Stimulated activated CD8-positive, alpha-beta memory T cell treated with anti-CD3 and anti-CD28 coated beads, Interleukin-2, amount 100 ng/mL, for 1 hour (primary cell): Measurements from ENCODE around the gene SHC2.
"Not testable (repeated sequence)": the region's sequence is repeated elsewhere in the genome, so short reads cannot be mapped to it uniquely, and the experiment has no call there.

Experiments used
- DNase-seq, 2 donors: peaks; one replicate each; pipeline ENCODE4 v3.0.0-alpha.2; 2020; ENCODE audit warnings: low read depth in 2 of 2

Gene SHC2

GRCh38 chr19:423691-424466 lies 37.0 kb downstream of the SHC2 start:
- DNase-seq, result no peak

DNA sequence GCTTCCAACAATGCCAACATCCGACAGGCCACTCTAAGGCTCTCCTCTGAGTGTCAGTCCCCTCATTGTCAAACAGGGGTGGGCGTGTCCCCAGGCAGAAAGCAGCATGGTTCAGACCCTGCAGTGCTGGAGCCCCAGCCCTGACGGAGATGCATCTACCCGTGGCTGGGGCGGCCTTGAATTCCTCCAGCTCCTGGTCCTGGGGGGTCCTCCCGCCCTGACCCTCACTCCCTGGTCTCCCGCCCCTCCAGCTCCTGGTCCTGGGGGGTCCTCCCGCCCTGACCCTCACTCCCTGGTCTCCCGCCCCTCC lies 38.0 kb downstream of the SHC2 start:
- not testable (repeated sequence) for DNase-seq

GRCh38 chr19:422213-422916 lies 38.5 kb downstream of the SHC2 start:
- DNase-seq, result no peak

DNA sequence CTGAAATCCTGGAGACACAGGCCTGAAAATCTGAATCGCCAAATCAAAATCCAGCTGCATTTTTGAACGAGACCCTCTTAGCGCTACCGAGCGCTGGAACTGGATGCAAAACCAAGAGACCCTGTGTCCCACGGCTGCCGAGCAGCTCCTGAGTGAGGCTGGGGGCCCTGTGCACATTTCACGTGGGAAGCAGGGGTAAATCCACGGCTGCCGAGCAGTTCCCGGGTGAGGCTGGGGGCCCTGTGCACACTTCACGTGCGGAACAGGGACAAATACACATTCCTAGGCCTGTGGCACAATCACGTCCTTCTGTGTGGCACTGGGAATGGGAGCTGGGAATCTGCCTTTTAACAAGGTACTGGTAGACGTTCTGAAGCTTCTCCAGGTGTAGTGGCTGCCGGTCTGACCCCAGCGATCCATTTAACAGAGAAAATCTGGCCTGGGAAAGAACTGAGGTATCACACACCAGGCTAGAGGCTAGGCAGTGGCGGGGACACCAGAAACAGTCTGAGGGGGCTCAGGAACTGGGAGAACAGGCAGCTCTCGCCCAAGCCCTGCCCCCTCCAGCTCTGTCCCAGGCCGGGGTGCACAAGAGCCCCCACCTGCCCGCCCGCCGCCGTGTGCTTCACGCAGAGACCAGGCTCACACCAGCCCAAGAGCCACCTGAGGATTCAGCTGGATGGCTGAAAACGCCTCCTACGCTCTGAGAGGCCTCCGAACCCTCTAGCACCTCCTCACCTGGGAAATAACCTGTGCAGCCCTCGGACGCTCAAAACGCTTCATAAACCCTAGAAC lies 40.9 kb downstream of the SHC2 start:
- DNase-seq, result no peak

- no peak for DNase-seq
Measured at GRCh38 chr19:418761-419671, 41.8 kb downstream of the SHC2 start.

DNA sequence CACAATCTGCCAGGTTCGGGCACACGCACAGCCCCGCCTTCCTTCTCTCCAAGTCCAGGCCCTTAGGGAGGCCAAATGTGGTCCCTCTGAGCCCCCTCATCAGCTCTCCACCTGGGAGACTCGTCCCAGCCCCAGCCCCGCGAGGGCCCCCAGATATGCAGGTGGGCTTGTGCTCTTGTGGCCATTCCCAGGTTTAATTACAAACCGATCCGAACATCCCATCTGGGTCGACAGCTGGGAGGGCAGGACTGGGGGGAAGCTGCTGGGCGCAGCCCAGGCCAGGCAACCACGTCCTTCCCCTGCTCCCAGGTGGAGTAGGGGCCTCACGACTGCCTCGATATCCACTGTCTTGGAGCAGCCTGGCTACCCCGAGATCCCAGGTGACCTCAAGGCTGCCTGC lies 44.4 kb downstream of the SHC2 start:
- no peak for DNase-seq

DNA sequence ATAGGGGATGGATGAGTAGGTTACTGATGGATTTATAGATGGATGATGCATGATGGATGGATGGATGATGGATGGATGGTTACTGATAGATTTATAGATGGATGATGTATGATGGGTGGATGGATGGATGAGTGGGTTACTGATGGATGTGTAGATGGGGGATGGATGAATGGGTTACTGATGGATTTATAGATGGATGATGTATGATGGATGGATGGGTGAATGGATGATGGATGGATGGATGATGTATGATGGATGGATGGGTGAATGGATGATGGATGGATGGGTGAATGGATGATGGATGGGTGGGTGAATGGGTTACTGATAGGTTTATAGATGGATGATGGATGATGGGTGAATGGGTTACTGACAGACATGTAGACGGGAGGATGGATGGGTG lies 45.5 kb downstream of the SHC2 start:
- no peak for DNase-seq

GRCh38 chr19:413756-414420 lies 46.9 kb downstream of the SHC2 start:
- DNase-seq, result no peak

DNA sequence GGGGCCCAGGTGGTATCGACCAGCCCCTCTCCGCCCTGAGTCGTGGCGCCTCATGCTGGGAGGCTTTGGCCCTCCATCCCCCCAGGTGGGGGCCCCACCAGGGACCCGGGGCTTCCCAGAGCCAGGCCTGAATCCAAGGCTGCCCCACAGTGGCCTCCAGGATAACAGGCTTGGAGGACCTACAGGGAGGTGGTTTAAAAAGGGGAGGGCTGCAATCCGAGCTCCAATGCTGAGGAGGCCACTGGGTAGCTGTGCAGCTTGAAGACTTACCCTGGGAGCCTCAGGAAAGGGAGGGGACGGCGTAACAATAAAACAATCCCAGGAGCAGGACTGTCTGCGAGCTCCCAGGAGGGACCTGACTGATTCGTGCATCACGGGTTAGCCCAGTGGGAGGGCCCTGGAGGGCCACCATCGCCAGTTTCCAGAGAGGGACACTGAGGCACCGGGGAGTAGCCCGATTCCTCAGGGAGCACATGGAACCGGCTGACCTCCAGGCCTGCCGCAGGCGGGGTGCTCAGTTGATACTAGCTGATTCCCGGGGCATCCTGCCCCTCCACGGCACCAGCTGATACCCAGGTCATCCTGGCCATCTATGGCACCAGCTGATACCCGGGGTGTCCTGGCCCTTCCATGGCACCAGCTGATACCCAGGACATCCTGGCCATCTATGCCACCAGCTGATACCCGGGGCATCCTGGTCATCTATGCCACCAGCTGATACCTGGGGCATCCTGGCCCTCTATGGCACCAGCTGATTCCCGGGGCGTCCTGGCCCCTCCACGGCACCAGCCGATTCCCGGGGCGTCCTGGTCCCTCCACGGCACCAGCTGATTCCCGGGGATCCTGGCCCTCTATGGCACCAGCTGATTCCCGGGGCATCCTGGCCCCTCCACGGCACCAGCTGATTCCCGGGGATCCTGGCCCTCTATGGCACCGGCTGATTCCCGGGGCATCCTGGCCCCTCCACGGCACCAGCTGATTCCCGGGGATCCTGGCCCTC lies 48.2 kb downstream of the SHC2 start:
- DNase-seq, result no peak

DNA sequence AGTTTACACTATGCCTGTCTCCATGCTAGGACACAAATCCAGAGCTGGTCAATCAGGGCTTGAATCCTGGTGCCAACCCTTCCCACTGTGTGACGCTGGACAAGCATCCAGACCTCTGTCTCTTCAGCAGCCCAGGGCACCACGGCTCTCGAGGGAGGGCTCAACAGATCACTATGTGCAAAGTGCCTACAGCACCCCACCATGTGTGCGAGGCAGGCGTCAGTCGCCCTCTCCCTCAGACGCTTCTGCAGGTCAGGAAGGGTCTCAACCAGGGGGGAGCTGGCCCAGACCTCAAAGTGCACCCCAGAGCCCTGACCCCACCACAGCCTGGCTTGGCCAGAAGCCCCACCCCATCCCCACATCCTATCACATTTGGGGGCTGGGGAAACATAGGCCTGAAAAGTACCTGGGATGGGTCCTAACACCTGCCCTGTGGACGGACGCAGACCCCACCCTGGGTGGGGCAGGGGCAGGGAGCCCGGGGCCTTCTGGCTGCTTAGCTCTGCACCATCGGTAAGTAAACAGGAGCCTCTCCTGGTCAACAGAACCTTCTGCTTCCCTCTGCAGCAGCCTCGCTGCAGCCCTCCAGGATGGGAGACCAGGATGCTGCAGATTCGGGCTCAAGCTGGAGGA lies 49.0 kb downstream of the SHC2 start:
- no peak for DNase-seq

DNA sequence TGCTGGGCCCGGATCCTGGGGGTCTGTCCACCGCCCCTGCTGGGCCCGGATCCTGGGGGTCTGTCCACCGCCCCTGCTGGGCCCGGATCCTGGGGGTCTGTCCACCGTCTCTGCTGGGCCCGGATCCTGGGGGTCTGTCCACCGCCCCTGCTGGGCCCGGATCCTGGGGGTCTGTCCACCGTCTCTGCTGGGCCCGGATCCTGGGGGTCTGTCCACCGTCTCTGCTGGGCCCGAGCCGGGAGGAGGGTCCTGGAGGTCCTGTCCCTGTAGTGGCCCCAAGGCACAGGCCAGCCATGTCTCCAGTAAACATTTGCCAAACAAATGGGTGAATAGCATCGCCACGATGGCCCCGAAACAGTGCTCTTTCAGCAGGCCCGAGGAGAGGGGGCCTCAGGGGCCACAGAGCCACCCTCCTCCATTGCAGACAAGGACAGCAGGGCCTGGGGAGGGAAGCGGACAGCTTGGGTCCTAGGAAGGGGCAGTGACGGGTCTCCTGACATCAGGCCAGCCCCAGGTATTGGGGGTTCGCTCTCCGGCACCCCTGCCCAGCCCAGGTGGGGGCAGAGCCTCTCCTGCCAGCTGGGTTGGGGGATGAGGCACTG lies 49.6 kb downstream of the SHC2 start:
- DNase-seq, result not testable (repeated sequence)

DNA sequence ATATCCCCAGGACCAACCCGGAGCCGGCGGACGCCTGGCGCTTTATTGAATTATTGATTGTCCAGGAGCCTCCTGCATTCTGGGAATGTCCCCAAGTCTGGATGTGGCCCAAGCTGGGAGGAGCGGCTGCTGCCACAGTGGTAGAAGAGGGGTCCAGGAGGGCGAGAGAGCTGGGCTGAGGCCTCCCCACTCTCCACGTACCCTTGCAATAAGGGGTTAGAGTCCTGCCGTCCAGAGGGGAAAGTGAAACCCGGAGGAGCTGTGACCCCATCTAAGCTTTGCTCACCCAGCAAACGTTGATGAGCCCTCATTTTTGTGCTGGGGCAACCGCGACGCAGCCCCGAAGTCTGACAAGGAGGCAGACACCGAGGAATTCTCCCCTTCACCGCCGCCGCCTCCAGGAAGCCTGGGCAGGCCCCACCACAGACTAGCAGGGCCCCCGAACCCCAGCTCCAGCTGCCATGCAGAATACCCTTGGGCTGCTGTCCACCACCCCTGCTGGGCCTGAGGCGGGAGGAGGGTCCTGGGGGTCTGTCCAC lies 50.5 kb downstream of the SHC2 start:
- no peak for DNase-seq

GRCh38 chr19:409516-410242 lies 51.2 kb downstream of the SHC2 start:
- no peak for DNase-seq

DNA sequence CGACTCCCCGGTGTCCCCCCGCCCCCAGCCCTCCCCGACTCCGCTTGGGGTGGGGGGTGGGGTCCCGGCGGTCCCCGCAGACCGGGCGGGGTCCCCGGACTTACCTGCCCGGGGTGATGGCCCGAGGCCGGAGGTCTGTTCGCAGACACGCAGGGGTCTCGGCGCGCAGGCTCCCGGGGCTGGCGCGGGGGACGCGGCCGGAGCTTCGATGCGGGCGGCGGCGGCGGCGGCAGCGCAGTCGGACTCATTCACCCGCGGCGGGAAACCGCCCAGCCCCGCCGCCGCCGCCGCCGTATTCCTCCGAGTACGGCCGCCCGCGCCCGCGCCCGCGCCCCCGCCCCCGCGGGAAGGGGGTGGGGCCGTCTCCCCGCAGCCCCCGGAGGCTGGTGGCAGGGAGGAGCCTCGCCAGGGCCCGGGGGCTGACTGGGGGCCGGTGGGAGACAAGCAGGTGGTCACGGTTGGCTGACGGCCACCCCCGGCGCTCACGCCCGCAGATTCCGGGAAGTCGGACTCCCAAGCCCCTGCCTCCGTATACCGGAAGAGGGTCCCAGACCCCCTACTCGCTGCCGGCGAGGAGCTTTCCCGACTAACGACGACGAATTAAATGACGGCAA lies 51.8 kb downstream of the SHC2 start, which contains the start of gene C2CD4C:
C2CD4C (minus strand) TSS at position 246 of the 614 bp plus-strand sequence. CDS start 786 bp downstream, outside the sequence.
- no peak for DNase-seq

- DNase-seq, result no peak
Measured at GRCh38 chr19:408441-408901, 52.4 kb downstream of the SHC2 start.

DNA sequence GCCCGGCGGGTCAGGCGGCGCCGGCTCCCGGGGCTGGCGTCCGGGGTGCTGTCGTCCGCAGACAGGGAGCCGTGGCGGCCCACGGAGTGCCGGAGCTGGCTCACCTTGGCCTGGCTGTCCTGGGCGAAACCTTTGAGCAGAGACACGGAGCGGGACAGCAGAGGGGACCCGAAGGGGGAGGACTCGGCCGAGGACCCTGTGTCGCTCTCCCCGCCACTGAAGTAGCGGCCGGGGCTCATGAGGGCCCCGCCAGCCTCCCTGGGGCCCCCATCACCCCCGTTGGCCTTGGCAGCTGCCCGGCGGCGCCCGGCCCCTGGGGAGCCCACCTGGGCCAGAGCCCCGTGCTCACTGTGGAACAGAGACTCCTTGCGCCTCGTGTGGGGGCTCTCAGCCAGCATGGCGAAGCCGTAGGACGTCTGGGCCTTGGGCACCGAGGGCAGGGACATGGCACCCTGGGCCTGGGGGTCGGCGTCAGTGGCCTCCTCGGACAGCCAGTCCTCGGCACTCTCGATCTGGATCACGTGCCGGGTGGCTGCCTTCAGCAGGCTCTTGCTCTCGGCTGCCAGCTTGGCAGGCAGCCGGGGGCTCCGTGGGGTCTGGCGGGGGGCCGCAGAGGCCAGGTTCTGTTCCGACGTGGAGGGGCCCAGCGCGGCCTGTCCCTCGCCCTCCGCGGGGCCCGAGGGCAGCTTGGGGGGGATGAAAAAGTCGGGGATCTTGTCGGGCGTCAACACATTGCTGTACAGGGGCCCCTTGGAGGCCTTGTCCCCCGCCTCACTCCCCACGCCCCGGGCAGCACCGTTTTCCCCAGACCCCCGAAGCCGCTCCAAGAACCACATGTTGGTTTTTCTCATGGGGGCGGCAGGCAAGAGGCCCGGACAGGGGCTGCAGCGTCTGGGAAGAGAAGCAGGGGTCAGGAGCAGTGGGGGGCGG lies 53.1 kb downstream of the SHC2 start:
- no peak for DNase-seq
